ENCODE results near the gene C1R. TPM values are rescaled to one million over a fixed set of nuclear protein-coding genes. Genes with fewer than 3 reads are reported as not detected.
"Not testable (repeated sequence)": the region's sequence is repeated elsewhere in the genome, so short reads cannot be mapped to it uniquely, and the experiment has no call there.

Gene C1R
- total RNA-seq, 1 donor from 2014 or later, result 2.5 TPM

GRCh38 chr12:7068994-7069346, 23.3 kb downstream of the C1R start:
- DNase-seq (ENCODE audit: low spot score), result no peak
- Mint-ChIP-seq H3K4me3 (ENCODE audit: low read depth) (no peak overlapping the region), H3K4me1 (ENCODE audit: low read depth) (no peaks in the 10 kb centered on the region), H3K27me3 (ENCODE audit: low read depth) (peaks cover 18% of the 10 kb centered on the region), H3K27ac (no peak overlapping the region), H3K36me3 (ENCODE audit: low read depth) (no peaks in the 10 kb centered on the region), H3K9me3 (no peaks in the 10 kb centered on the region)
- intact Hi-C loops (cut with micrococcal nuclease), result no loop called here

- no peaks in the 10 kb centered on the region for H3K36me3 Mint-ChIP-seq (ENCODE audit: low read depth)
- DNase-seq (ENCODE audit: low spot score), result no peak
- H3K27ac Mint-ChIP-seq, result no peak overlapping the region
- no peaks in the 10 kb centered on the region for H3K9me3 Mint-ChIP-seq
- intact Hi-C loops (cut with micrococcal nuclease), result no loop called here
- peaks cover 14% of the 10 kb centered on the region for H3K27me3 Mint-ChIP-seq (ENCODE audit: low read depth)
- H3K4me1 Mint-ChIP-seq (ENCODE audit: low read depth), result no peaks in the 10 kb centered on the region
- H3K4me3 Mint-ChIP-seq (ENCODE audit: low read depth), result no peak overlapping the region
Observed at GRCh38 chr12:7068240-7068993, 23.8 kb downstream of the C1R start.

GRCh38 chr12:7067096-7067495, 25.1 kb downstream of the C1R start:
- Mint-ChIP-seq H3K36me3 (ENCODE audit: low read depth) (no peaks in the 10 kb centered on the region), H3K4me1 (ENCODE audit: low read depth) (no peaks in the 10 kb centered on the region), H3K27ac (no peak overlapping the region), H3K9me3 (no peaks in the 10 kb centered on the region), H3K4me3 (ENCODE audit: low read depth) (no peak overlapping the region), H3K27me3 (ENCODE audit: low read depth) (peaks cover 9% of the 10 kb centered on the region)
- DNase-seq (ENCODE audit: low spot score), result no peak
- intact Hi-C loops (cut with micrococcal nuclease), result no loop called here

GRCh38 chr12:7066596-7066995, 25.6 kb downstream of the C1R start:
- intact Hi-C loops (cut with micrococcal nuclease), result no loop called here
- DNase-seq (ENCODE audit: low spot score), result no peak
- Mint-ChIP-seq H3K27me3 (ENCODE audit: low read depth) (peaks cover 4% of the 10 kb centered on the region), H3K27ac (no peak overlapping the region), H3K9me3 (no peaks in the 10 kb centered on the region), H3K4me1 (ENCODE audit: low read depth) (no peaks in the 10 kb centered on the region), H3K4me3 (ENCODE audit: low read depth) (no peak overlapping the region), H3K36me3 (ENCODE audit: low read depth) (no peaks in the 10 kb centered on the region)

- intact Hi-C loops (cut with micrococcal nuclease), result no loop called here
- Mint-ChIP-seq H3K4me3 (ENCODE audit: low read depth) (no peak overlapping the region), H3K36me3 (ENCODE audit: low read depth) (no peaks in the 10 kb centered on the region), H3K9me3 (no peaks in the 10 kb centered on the region), H3K27me3 (ENCODE audit: low read depth) (peaks cover 4% of the 10 kb centered on the region), H3K27ac (no peak overlapping the region), H3K4me1 (ENCODE audit: low read depth) (no peaks in the 10 kb centered on the region)
- no peak for DNase-seq (ENCODE audit: low spot score)
Observed at GRCh38 chr12:7065073-7065623, 27.1 kb downstream of the C1R start.

GRCh38 chr12:7064516-7064915, 27.7 kb downstream of the C1R start:
- Mint-ChIP-seq H3K36me3 (ENCODE audit: low read depth) (no peaks in the 10 kb centered on the region), H3K27ac (no peak overlapping the region), H3K4me3 (ENCODE audit: low read depth) (no peak overlapping the region), H3K27me3 (ENCODE audit: low read depth) (peaks cover 7% of the 10 kb centered on the region), H3K9me3 (no peaks in the 10 kb centered on the region), H3K4me1 (ENCODE audit: low read depth) (no peaks in the 10 kb centered on the region)
- no peak for DNase-seq (ENCODE audit: low spot score)
- intact Hi-C loops (cut with micrococcal nuclease), result no loop called here

GRCh38 chr12:7061596-7061995, 30.6 kb downstream of the C1R start:
- Mint-ChIP-seq H3K9me3 (no peaks in the 10 kb centered on the region), H3K27me3 (ENCODE audit: low read depth) (peaks cover 9% of the 10 kb centered on the region), H3K4me3 (ENCODE audit: low read depth) (no peak overlapping the region), H3K27ac (no peak overlapping the region), H3K4me1 (ENCODE audit: low read depth) (no peaks in the 10 kb centered on the region), H3K36me3 (ENCODE audit: low read depth) (no peaks in the 10 kb centered on the region)
- DNase-seq (ENCODE audit: low spot score), result no peak
- intact Hi-C loops (cut with micrococcal nuclease), result no loop called here

GRCh38 chr12:7061138-7061537, 31.1 kb downstream of the C1R start:
- H3K27me3 Mint-ChIP-seq (ENCODE audit: low read depth), result peaks cover 7% of the 10 kb centered on the region
- no peak overlapping the region for H3K4me3 Mint-ChIP-seq (ENCODE audit: low read depth)
- no peak for DNase-seq (ENCODE audit: low spot score)
- H3K27ac Mint-ChIP-seq, result no peak overlapping the region
- intact Hi-C loops (cut with micrococcal nuclease), result no loop called here
- no peaks in the 10 kb centered on the region for H3K9me3 Mint-ChIP-seq
- H3K36me3 Mint-ChIP-seq (ENCODE audit: low read depth), result no peaks in the 10 kb centered on the region
- H3K4me1 Mint-ChIP-seq (ENCODE audit: low read depth), result no peaks in the 10 kb centered on the region

- H3K27ac Mint-ChIP-seq, result no peak within 1 kb of the TSS
- no peak within 1 kb of the TSS for H3K4me3 Mint-ChIP-seq (ENCODE audit: low read depth)
- DNase-seq (ENCODE audit: low spot score), result no peak
- no peaks in the 10 kb centered on the region for H3K4me1 Mint-ChIP-seq (ENCODE audit: low read depth)
- H3K27me3 Mint-ChIP-seq (ENCODE audit: low read depth), result peaks cover 8% of the 10 kb centered on the region
- intact Hi-C loops (cut with micrococcal nuclease), result no loop called here
- H3K36me3 Mint-ChIP-seq (ENCODE audit: low read depth), result no peaks in the 10 kb centered on the region
- H3K9me3 Mint-ChIP-seq, result no peaks in the 10 kb centered on the region
Observed at GRCh38 chr12:7060353-7060954, 31.8 kb downstream of the C1R start, which contains the start of gene C1S. TSS of gene C1S (plus strand) at chr12:7060718. CDS start at chr12:7061913, 1,195 bp downstream.

GRCh38 chr12:7059780-7060179, 32.5 kb downstream of the C1R start:
- no peak overlapping the region for H3K4me3 Mint-ChIP-seq (ENCODE audit: low read depth)
- H3K9me3 Mint-ChIP-seq, result no peaks in the 10 kb centered on the region
- DNase-seq (ENCODE audit: low spot score), result no peak
- intact Hi-C loops (cut with micrococcal nuclease), result no loop called here
- H3K36me3 Mint-ChIP-seq (ENCODE audit: low read depth), result no peaks in the 10 kb centered on the region
- no peaks in the 10 kb centered on the region for H3K4me1 Mint-ChIP-seq (ENCODE audit: low read depth)
- no peak overlapping the region for H3K27ac Mint-ChIP-seq
- H3K27me3 Mint-ChIP-seq (ENCODE audit: low read depth), result peaks cover 13% of the 10 kb centered on the region

GRCh38 chr12:7058850-7059395, 33.3 kb downstream of the C1R start:
- H3K4me1 Mint-ChIP-seq (ENCODE audit: low read depth), result no peaks in the 10 kb centered on the region

GRCh38 chr12:7058163-7058845, 33.9 kb downstream of the C1R start:
- Mint-ChIP-seq H3K36me3 (ENCODE audit: low read depth) (no peaks in the 10 kb centered on the region), H3K4me3 (ENCODE audit: low read depth) (no peak overlapping the region), H3K9me3 (no peaks in the 10 kb centered on the region), H3K27me3 (ENCODE audit: low read depth) (peaks cover 18% of the 10 kb centered on the region), H3K4me1 (ENCODE audit: low read depth) (no peaks in the 10 kb centered on the region), H3K27ac (no peak overlapping the region)
- intact Hi-C loops (cut with micrococcal nuclease), result no loop called here
- DNase-seq (ENCODE audit: low spot score), result no peak

More at GRCh38 chr12:7058850-7059395, 33.3 kb downstream of the C1R start:
- Mint-ChIP-seq H3K9me3 (no peaks in the 10 kb centered on the region), H3K27ac (no peak overlapping the region), H3K27me3 (ENCODE audit: low read depth) (peaks cover 16% of the 10 kb centered on the region), H3K36me3 (ENCODE audit: low read depth) (no peaks in the 10 kb centered on the region), H3K4me3 (ENCODE audit: low read depth) (no peak overlapping the region)
- no peak for DNase-seq (ENCODE audit: low spot score)
- intact Hi-C loops (cut with micrococcal nuclease), result no loop called here

- H3K27ac Mint-ChIP-seq; intact Hi-C loops (cut with micrococcal nuclease); H3K9me3 Mint-ChIP-seq; DNase-seq (ENCODE audit: low spot score); H3K4me3 Mint-ChIP-seq (ENCODE audit: low read depth); H3K36me3 Mint-ChIP-seq (ENCODE audit: low read depth); H3K4me1 Mint-ChIP-seq (ENCODE audit: low read depth): not testable (repeated sequence)
- peaks cover 40% of the 10 kb centered on the region for H3K27me3 Mint-ChIP-seq (ENCODE audit: low read depth)
Observed at GRCh38 chr12:7055736-7056135, 36.5 kb downstream of the C1R start.
